NK-92 treated with Interleukin-12 subunit alpha and Interleukin-12 subunit beta, amount 100 ng/mL, for 24 hours (cell line): Measurements from ENCODE around the gene AOAH.

Source experiments
- DNase-seq: peaks from one replicate; lab custom pipeline; 2025; lab: John Stamatoyannopoulos, UW

AOAH gene

GRCh38 chr7:36600869-36601530 is 123.3 kb downstream of the AOAH start:
- DNase-seq: no peak

GRCh38 chr7:36600314-36600682 is 124.0 kb downstream of the AOAH start:
- no peak for DNase-seq

GRCh38 chr7:36599645-36600313 is 124.5 kb downstream of the AOAH start:
- no peak for DNase-seq

GRCh38 chr7:36598054-36598674 is 126.1 kb downstream of the AOAH start:
- DNase-seq: no peak

GRCh38 chr7:36597090-36597773 is 127.1 kb downstream of the AOAH start:
- DNase-seq: no peak

- no peak for DNase-seq
Observed at GRCh38 chr7:36594445-36594844, 129.8 kb downstream of the AOAH start.

- DNase-seq: no peak
Observed at GRCh38 chr7:36591636-36592035, 132.7 kb downstream of the AOAH start.

GRCh38 chr7:36589391-36589790 is 134.9 kb downstream of the AOAH start:
- DNase-seq: no peak

- DNase-seq: no peak
Observed at GRCh38 chr7:36583318-36583717, 141.0 kb downstream of the AOAH start.

- DNase-seq: no peak
Observed at GRCh38 chr7:36575832-36576231, 148.5 kb downstream of the AOAH start.

GRCh38 chr7:36573066-36573465 is 151.2 kb downstream of the AOAH start:
- DNase-seq: no peak

- DNase-seq: no peak
Observed at GRCh38 chr7:36571190-36571560, 153.1 kb downstream of the AOAH start.

GRCh38 chr7:36570528-36571189 is 153.6 kb downstream of the AOAH start:
- DNase-seq: no peak

GRCh38 chr7:36568452-36568849 is 155.8 kb downstream of the AOAH start:
- DNase-seq: no peak

GRCh38 chr7:36567699-36568451 is 156.4 kb downstream of the AOAH start:
- no peak for DNase-seq

- DNase-seq: no peak
Observed at GRCh38 chr7:36565792-36566356, 158.4 kb downstream of the AOAH start.

GRCh38 chr7:36564489-36564888 is 159.8 kb downstream of the AOAH start:
- no peak for DNase-seq

- DNase-seq: no peak
Observed at GRCh38 chr7:36563706-36564327, 160.5 kb downstream of the AOAH start.

GRCh38 chr7:36562121-36562520 is 162.2 kb downstream of the AOAH start:
- no peak for DNase-seq

- DNase-seq: no peak
Observed at GRCh38 chr7:36549029-36549428, 175.3 kb downstream of the AOAH start.

GRCh38 chr7:36547416-36547815 is 176.9 kb downstream of the AOAH start:
- no peak for DNase-seq
